ENCODE measurements around the gene CDC20.
"Not testable (repeated sequence)": the region's sequence is repeated elsewhere in the genome, so short reads cannot be mapped to it uniquely, and the experiment has no call there.

Gene CDC20

GRCh38 chr1:43383449-43383848 is 24.7 kb downstream of the CDC20 start:
- DNase-seq (ENCODE audit: low read depth) = no peak

DNA sequence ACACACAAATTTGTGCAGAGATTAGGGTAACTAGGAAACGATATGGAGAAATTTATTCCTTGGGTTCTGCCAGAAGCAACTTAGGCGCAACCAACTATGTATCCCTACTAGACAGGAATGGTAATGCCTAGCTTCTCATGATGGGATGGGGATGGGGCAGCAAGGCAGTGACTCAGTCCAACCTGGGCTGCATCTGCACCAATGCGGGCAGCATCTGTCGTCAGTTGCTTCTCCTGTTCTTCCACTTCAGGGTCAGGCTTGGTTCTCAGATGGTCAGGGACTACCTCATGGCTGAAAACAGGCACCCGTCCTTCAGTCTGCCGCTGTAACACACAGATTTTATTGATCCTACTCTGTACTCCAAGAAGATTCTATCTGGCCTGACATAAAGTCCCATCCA is 27.9 kb downstream of the CDC20 start:
- DNase-seq (ENCODE audit: low read depth) = no peak

GRCh38 chr1:43387976-43388599 is 29.3 kb downstream of the CDC20 start:
- DNase-seq (ENCODE audit: low read depth) = no peak

DNA sequence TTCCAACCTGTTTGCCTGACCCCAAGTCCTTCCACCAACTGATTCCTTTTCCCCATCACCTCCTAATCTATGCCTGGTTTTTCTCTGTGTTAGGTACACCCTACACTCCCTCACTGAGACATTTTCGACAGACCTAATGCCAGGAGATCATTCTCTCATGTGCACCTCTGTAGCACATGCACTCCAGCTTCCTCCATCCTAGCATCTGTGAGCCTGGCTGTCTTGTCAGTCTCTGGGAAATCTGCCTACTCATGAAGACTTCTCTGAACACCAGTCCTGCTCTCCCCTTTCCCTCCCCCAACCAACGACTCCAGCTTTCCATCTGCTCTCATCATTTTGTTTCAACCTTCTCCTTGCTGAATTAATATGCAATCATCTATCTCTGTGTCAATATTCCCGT is 29.8 kb downstream of the CDC20 start:
- no peak for DNase-seq (ENCODE audit: low read depth)

DNA sequence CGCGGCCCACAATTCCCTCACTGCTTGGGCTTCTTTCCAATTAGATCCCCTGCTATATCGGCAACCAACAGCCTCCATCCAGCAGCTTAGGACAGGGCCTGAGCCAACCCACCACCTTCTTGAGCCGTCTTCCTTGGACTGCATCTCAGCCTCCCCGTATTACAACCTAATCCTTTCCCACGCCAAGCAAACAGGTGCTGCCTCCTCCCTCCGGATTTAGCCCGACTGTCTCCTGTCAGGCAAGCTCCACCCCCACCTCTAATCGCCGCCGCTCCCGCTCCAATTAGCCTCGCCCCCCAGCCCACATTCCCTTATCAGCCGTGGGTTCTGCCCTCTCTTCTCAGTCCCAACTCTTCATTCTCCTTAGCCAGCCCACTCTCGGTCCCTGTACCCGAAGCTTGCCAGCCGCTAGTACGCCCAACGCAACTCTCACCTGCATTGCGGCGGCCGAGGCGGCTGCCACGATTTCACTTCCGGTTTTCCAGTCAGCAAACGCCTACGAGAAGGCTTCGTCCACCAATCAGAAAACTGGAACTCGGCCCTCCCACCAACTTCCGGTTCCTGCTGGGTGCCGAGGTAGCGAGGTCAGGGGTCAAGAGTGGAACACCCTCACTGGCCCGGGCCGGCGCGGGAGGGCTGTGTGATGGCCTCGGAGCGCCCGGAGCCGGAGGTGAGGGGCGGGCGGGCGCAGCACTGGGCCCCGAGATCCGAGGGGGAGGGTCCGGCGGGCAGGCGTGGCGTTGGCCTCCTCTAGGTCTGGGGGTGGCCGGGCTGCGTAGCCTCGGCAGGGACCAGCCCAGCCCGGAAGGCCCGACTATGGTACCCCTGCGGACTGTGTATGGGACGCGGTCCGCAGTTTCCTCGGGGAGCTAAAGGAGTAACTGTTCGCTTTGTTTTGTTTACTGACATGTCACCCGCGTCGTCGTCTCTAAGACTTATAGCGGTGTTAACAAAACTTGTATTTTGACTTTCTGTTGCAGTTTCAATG is 30.8 kb downstream of the CDC20 start, which contains the start of the genes MED8 and SZT2:
Gene MED8, minus strand, starts transcription at position 475 of the 988 bp plus-strand sequence. Its CDS starts 36 bp downstream, at position 439.
Gene SZT2, plus strand, starts transcription at position 574 of the 988 bp plus-strand sequence. Its CDS starts 70 bp downstream, at position 644.
- DNase-seq (ENCODE audit: low read depth) = peak; percentile 89

DNA sequence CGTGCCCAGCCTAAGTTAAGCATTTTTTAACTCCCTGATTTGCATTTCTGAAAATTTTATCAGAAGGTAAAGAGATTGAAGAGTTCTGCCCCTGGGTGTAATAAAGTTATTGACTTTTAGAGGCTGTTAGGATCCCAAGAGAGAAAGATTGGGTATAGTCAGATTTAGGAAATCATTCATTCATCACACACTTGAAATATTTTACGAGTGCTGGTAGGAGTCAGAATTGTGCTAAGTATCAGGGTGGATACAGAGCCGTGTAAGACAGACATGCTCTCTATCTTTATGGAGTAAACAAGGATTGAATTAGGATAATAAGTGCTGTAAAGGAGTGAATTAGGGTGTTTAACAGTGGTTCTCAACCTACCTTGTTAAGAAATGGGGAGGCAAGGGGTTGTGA is 33.9 kb downstream of the CDC20 start:
- DNase-seq (ENCODE audit: low read depth) = no peak

GRCh38 chr1:43395523-43395922 is 36.7 kb downstream of the CDC20 start:
- DNase-seq (ENCODE audit: low read depth) = no peak

DNA sequence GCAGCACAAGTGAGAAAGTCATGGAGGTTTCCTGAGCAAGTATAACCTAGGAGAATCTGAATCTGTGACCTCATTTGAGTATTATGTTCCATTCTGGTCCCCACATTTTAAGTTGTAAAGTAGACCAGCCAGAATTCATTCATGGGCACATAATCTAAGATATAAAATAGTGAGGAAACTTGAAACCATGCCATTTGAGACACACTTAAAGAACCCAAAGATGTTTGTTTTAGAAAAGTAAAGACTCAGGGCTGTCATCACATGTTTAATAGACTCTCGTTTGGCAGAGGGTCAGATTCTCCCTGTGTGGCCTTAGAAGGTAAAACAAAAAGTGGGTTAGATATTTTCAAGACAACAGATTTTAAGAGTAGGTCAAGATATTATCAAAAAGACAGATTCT is 37.3 kb downstream of the CDC20 start:
- DNase-seq (ENCODE audit: low read depth) = no peak

GRCh38 chr1:43398227-43398626 is 39.4 kb downstream of the CDC20 start:
- no peak for DNase-seq (ENCODE audit: low read depth)

DNA sequence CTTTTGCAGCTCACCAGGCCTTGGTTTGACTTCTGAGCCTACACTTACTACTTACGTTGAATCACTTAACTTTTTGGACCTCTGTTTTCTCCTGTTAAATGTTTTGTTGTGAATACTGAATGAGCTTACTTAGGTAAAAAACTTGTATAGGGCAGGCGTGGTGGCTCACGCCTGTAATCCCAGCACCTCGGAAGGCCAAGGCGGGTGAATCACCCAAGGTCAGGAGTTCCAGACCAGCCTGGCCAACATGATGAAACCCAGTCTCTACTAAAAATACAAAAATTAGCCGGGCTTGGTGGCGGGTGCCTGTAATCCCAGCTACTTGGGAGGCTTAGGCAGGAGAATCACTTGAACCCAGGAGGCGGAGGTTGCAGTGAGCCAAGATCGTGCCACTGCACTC is 41.7 kb downstream of the CDC20 start:
- DNase-seq (ENCODE audit: low read depth) = not testable (repeated sequence)

DNA sequence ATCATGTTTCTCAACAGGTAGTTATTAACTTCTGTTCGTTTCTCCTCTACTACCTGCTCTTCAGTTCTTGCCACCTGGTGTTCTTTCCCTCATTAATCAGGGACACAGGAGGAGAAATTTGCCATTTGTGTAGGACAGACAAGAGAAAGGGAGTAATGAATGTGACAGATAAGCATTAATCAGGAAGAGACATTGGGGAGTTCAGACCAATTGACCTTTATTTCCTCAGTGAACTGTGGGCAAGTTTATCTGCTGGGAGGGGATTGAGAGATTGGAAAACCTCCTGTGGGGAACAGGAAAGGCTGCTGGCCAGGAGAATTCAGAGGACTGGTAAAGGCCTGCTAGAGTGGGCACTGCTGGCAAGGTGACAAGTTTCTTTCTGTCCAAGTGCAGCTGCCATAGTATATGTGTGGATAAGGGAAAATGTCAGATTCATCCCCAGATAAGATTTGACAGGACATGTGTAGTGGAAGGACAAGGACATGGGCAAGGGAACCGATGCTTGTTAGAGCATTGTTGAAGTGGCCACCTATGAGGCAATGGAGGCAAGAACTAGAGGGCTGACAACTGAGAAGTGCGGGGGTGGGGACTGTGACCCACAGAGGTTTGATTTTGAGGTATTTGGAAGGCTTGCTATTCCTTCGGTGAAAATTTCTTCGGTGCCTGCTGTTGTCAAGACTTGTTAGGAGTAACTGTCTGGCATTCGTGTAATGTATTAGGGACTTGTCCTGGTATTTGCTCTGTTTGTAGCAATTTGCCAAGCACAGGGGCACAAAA is 43.5 kb downstream of the CDC20 start:
- DNase-seq (ENCODE audit: low read depth) = no peak

DNA sequence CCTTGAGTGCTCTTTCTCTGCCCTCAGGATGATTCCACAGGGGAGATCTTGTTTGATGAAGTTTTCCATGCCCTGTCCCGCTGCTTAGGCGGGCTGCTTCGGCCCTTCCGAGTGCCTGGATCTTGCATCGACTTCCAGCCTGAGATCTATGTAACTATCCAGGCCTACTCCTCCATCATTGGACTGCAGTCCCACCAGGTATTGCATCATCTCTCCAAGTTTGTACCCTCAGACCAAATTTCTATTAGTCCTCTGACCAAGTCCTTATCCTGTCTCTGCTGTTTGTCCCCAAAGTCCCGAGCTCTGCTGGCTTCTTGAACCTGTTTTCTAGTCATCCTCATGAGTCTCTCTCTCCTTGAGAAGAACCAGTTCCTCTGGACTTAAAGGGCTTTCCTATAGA is 45.6 kb downstream of the CDC20 start:
- DNase-seq (ENCODE audit: low read depth) = no peak

DNA sequence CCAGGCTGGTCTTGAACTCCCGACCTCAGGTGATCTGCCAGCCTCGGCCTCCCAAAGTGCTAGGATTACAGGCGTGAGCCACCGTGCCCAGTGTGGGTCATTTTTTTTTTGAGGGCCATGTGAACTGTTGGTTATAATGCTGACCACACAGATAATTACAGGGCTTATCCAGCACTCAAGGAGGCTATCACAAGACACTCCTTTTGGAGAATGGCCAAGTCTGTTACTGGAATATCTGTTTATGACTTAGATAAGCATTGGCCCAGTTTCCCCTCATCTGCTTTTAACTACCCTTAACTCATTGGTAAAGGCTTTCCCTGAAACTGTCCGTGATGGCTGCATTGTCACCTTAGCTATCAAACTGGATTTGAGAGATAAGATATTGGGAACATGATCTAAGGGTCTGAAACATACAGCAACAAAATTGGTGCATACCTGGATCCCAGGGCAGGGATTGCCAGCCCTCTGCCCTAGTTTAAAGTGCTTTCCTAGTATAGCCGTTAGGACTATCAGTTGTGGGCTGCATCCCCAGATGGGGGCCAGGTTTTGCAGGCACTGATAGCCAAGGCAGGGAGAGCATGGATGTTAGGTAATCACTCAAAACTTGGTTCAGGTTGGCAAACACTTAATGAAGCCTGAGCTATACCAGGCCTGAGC is 46.6 kb downstream of the CDC20 start:
- DNase-seq (ENCODE audit: low read depth) = no peak

DNA sequence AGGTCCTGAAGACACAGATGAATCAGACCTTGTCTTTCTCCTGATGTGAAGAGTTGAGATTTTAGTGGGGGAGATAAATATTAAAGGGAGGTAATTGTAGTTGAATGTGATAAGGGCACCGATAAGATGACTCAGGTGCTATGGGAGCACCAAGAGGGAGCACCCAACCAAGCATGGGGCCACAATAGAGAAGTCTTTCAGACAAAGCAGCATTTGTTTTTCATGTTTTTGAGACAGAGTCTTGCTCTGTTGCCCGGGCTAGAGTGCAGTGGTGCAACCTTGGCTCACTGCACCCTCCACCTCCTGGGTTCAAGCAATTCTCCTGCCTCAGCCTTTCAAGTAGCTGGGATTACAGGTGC is 47.1 kb downstream of the CDC20 start:
- no peak for DNase-seq (ENCODE audit: low read depth)

- no peak for DNase-seq (ENCODE audit: low read depth)
These were observed 51.8 kb downstream of the CDC20 start for GRCh38 chr1:43410571-43410970.

Measured in stimulated activated CD8-positive, alpha-beta memory T cell treated with anti-CD3 and anti-CD28 coated beads, Interleukin-12 subunit alpha, Interleukin-12 subunit beta, amount 100 ng/mL, for 1 hour (primary cell).